H1 (cell line): ENCODE measurements around the gene FAM168B. TPM values are rescaled to one million over a fixed set of nuclear protein-coding genes. Genes with fewer than 3 reads are reported as not detected.

Experiments
- CTCF ChIA-PET: fragments of 300-600 bp; sonication (Branson Sonifier 250); formaldehyde crosslinking; loops from one replicate; lab custom pipeline; 2021; ENCODE audit not compliant: partially characterized antibody; lab: Charles Lee
- POLR2A ChIA-PET: fragments of 300-600 bp; sonication (Branson Sonifier 250); formaldehyde crosslinking; loops from one replicate; lab custom pipeline; 2021; ENCODE audit warnings: inconsistent platforms; ENCODE audit not compliant: partially characterized antibody; lab: Charles Lee
- DNase-seq, 2 experiments: peaks; one replicate each; pipeline versions ENCODE4 v3.0.0 to v3.0.0-alpha.2; 2010 to 2022; ENCODE audit warnings: low spot score in 2 of 2, low read depth in 1 of 2, mixed read lengths in 1 of 2
- FAIRE-seq: peaks from 2 replicates; lab custom pipeline; 2011; peaks lifted over from hg19 to GRCh38; lab: Jason Lieb, UNC
- H2AFZ ChIP-seq: 2 replicates; pipeline ENCODE4 v1.8.1; 2012; ENCODE audit warnings: low read length, inconsistent platforms
- H2AK5ac ChIP-seq: 2 replicates; pipeline ENCODE4 v1.6.1; 2013; ENCODE audit warnings: low read depth, low read length
- H2BK120ac ChIP-seq: replicated peaks from 2 replicates; pipeline ENCODE3; 2013; ENCODE audit warnings: low read depth, low read length, inconsistent platforms
- H2BK12ac ChIP-seq: 2 replicates; pipeline ENCODE4 v1.6.1; 2013; ENCODE audit warnings: low read depth, low read length
- H2BK15ac ChIP-seq: 2 replicates; pipeline ENCODE4 v1.6.1; 2013; ENCODE audit warnings: low read length
- H2BK20ac ChIP-seq: 2 replicates; pipeline ENCODE4 v1.6.1; 2013; ENCODE audit warnings: low read length
- H2BK5ac ChIP-seq: 2 replicates; pipeline ENCODE4 v1.6.1; 2013; ENCODE audit warnings: low read depth, low read length
- H3K14ac ChIP-seq: 2 replicates; pipeline ENCODE4 v1.6.1; 2013; ENCODE audit warnings: inconsistent platforms; ENCODE audit not compliant: insufficient read length
- H3K18ac ChIP-seq: 2 replicates; pipeline ENCODE4 v1.6.1; 2013; ENCODE audit warnings: low read length; ENCODE audit errors: extremely low read depth
- H3K23ac ChIP-seq: 2 replicates; pipeline ENCODE4 v1.6.1; 2013; ENCODE audit warnings: inconsistent platforms; ENCODE audit not compliant: insufficient read length
- H3K23me2 ChIP-seq: 2 replicates; pipeline ENCODE4 v1.6.1; 2013; ENCODE audit warnings: low read depth, low read length
- H3K27ac ChIP-seq: 2 replicates; pipeline ENCODE4 v1.6.1; 2011; ENCODE audit warnings: low read depth, low read length, inconsistent platforms
- H3K27me3 ChIP-seq, 4 experiments: replicated peaks in 1 of 4; 1 replicate in 1 of 4; 2 replicates in 3 of 4; pipeline versions ENCODE4 v1.6.1 to v1.8.1; 2011 to 2013; ENCODE audit warnings: low read length in 3 of 4, mild to moderate bottlenecking in 3 of 4, inconsistent platforms in 2 of 4, mixed read lengths in 2 of 4, moderate library complexity in 1 of 4; ENCODE audit not compliant: control insufficient read depth in 3 of 4, insufficient read depth in 3 of 4; ENCODE audit errors: extremely low read depth in 1 of 4
- H3K36me3 ChIP-seq, 4 experiments: 2 replicates each; pipeline versions ENCODE4 v1.6.1 to v1.8.1; 2011 to 2013; ENCODE audit warnings: mild to moderate bottlenecking in 4 of 4, low read length in 3 of 4, moderate library complexity in 2 of 4, control low read depth in 1 of 4, inconsistent platforms in 1 of 4; ENCODE audit not compliant: insufficient read depth in 4 of 4, control insufficient read depth in 2 of 4
- H3K4ac ChIP-seq: replicated peaks from 2 replicates; pipeline ENCODE3; 2013; ENCODE audit warnings: low read length, low read depth, mixed read lengths, inconsistent platforms; ENCODE audit not compliant: insufficient read length
- H3K4me1 ChIP-seq, 4 experiments: replicated peaks in 1 of 4; 1 replicate in 1 of 4; 2 replicates in 3 of 4; pipeline versions ENCODE4 v1.6.1 to v1.8.1; 2011 to 2013; ENCODE audit warnings: low read length in 3 of 4, inconsistent platforms in 2 of 4, mixed read lengths in 1 of 4; ENCODE audit not compliant: insufficient read depth in 4 of 4, control insufficient read depth in 3 of 4
- H3K4me2 ChIP-seq, 2 experiments: 2 replicates each; pipeline versions ENCODE4 v1.6.1 to v1.8.1; 2011 to 2013; ENCODE audit warnings: low read depth in 2 of 2, low read length in 2 of 2, control low read depth in 1 of 2, inconsistent platforms in 1 of 2, mild to moderate bottlenecking in 1 of 2; ENCODE audit not compliant: insufficient read depth in 1 of 2
- H3K4me3 ChIP-seq, 4 experiments: fragments of 200-600, 300-600 bp in 1 of 4; sonication (generic), shearing (Covaris generic), sonication (Bioruptor Twin) in 1 of 4; 2 replicates each; pipeline versions ENCODE4 v1.5.1 to v1.8.1; 2011 to 2016; ENCODE audit warnings: low read length in 4 of 4, low read depth in 3 of 4, control low read depth in 2 of 4, inconsistent platforms in 2 of 4, mild to moderate bottlenecking in 2 of 4, mixed read lengths in 1 of 4, moderate library complexity in 1 of 4; ENCODE audit not compliant: insufficient read depth in 2 of 4; ENCODE audit errors: extremely low read depth in 1 of 4
- H3K56ac ChIP-seq: replicated peaks from 2 replicates; pipeline ENCODE3; 2013; ENCODE audit warnings: low read depth, mild to moderate bottlenecking, mixed read lengths, low read length, inconsistent platforms; ENCODE audit not compliant: insufficient read length
- H3K79me1 ChIP-seq: 2 replicates; pipeline ENCODE4 v1.6.1; 2013; ENCODE audit warnings: low read depth, low read length, control low read depth
- H3K79me2 ChIP-seq, 2 experiments: 2 replicates each; pipeline versions ENCODE4 v1.6.1 to v1.8.1; 2012 to 2013; ENCODE audit warnings: low read length in 2 of 2, mild to moderate bottlenecking in 2 of 2, inconsistent platforms in 1 of 2; ENCODE audit not compliant: insufficient read depth in 2 of 2, control insufficient read depth in 1 of 2
- H3K9ac ChIP-seq, 4 experiments: replicated peaks in 1 of 4; 1 replicate in 1 of 4; 2 replicates in 3 of 4; pipeline versions ENCODE4 v1.6.1 to v1.8.1; 2011 to 2013; ENCODE audit warnings: low read depth in 3 of 4, low read length in 3 of 4, control low read depth in 2 of 4, mild to moderate bottlenecking in 2 of 4, moderate library complexity in 2 of 4, inconsistent platforms in 1 of 4; ENCODE audit errors: extremely low read depth in 1 of 4
- H3K9me3 ChIP-seq, 2 experiments: 2 replicates each; pipeline versions ENCODE4 v1.6.1 to v1.8.1; 2012 to 2013; ENCODE audit warnings: mild to moderate bottlenecking in 2 of 2, moderate library complexity in 2 of 2, control low read depth in 1 of 2, inconsistent platforms in 1 of 2, low read depth in 1 of 2, low read length in 1 of 2, mixed read lengths in 1 of 2; ENCODE audit not compliant: insufficient read depth in 2 of 2
- H4K20me1 ChIP-seq, 2 experiments: replicated peaks in 1 of 2; 2 replicates each; pipeline versions ENCODE3 to v1.8.1; 2011 to 2013; ENCODE audit warnings: inconsistent platforms in 2 of 2, low read length in 2 of 2, mild to moderate bottlenecking in 1 of 2; ENCODE audit not compliant: insufficient read depth in 2 of 2, control insufficient read depth in 1 of 2
- H4K5ac ChIP-seq: 2 replicates; pipeline ENCODE4 v1.6.1; 2013; ENCODE audit warnings: low read length, low read depth, mixed read lengths, inconsistent platforms; ENCODE audit not compliant: insufficient read length
- H4K8ac ChIP-seq: 2 replicates; pipeline ENCODE4 v1.8.0; 2013; ENCODE audit warnings: mild to moderate bottlenecking, moderate library complexity, low read length, inconsistent platforms; ENCODE audit not compliant: insufficient read depth; ENCODE audit errors: extremely low read depth
- H4K91ac ChIP-seq: replicated peaks from 2 replicates; pipeline ENCODE3; 2013; ENCODE audit warnings: low read length, mixed read lengths, inconsistent platforms; ENCODE audit not compliant: insufficient read length
- BCL11A ChIP-seq, 2 experiments: IDR thresholded peaks; one replicate each; pipeline ENCODE4 v1.6.1; 2011; ENCODE audit warnings: low read depth in 2 of 2, low read length in 2 of 2, mild to moderate bottlenecking in 2 of 2
- CREB1 ChIP-seq: IDR thresholded peaks from 2 replicates; pipeline ENCODE4 v1.6.1; 2012; ENCODE audit warnings: inconsistent platforms
- CTCF ChIP-seq, 3 experiments: IDR thresholded peaks; 1 replicate in 2 of 3; 2 replicates in 1 of 3; pipeline versions ENCODE4 v1.5.1 to v1.6.1; 2011; ENCODE audit warnings: low read length in 3 of 3, mild to moderate bottlenecking in 3 of 3, inconsistent platforms in 2 of 3, low read depth in 1 of 3, moderate library complexity in 1 of 3; ENCODE audit not compliant: insufficient read depth in 1 of 3; ENCODE audit errors: control extremely low read depth in 1 of 3
- MAX ChIP-seq: IDR thresholded peaks from 2 replicates; pipeline ENCODE4 v1.6.1; 2012; ENCODE audit warnings: inconsistent platforms
- RFX5 ChIP-seq: IDR thresholded peaks from 2 replicates; pipeline ENCODE4 v1.6.1; 2011; ENCODE audit warnings: low read depth, low read length, improper control_type of control experiment, borderline replicate concordance
- RXRA ChIP-seq: IDR thresholded peaks from 2 replicates; pipeline ENCODE4 v1.6.1; 2011; ENCODE audit warnings: low read depth, mild to moderate bottlenecking, low read length, moderate library complexity; ENCODE audit not compliant: insufficient read depth
- SP4 ChIP-seq: IDR thresholded peaks from 2 replicates; pipeline ENCODE4 v1.6.1; 2012; ENCODE audit warnings: low read length, inconsistent platforms
- TEAD4 ChIP-seq: IDR thresholded peaks from 2 replicates; pipeline ENCODE4 v1.6.1; 2012; ENCODE audit warnings: low read depth, low read length, inconsistent platforms, mixed read lengths
- polyA plus RNA-seq, 7 experiments: library from polyadenylated mRNA; depleted of rRNA in 3 of 7; stranded (reverse) in 5 of 7; unstranded in 2 of 7; fragments of >200 nt in 5 of 7; fragments of 200-250 nt in 2 of 7; gene quantifications; 1 replicate in 5 of 7; 2 replicates in 1 of 7; 4 replicates in 1 of 7; pipeline versions ENCODE4 v1.2.1 to v1.2.3, GENCODE V29; 2011 to 2013; ENCODE audit warnings: missing spikeins in 2 of 7, mixed read lengths in 2 of 7
- total RNA-seq: library from RNA; stranded (reverse); fragmentation: NEBNext Ultra II Directional; extraction: Animal tissue kit (Norgen Biotek cat#: 25700); gene quantifications from 2 replicates; pipeline ENCODE4 v1.2.1, GENCODE V29; 2021

The FAM168B gene
- total and polyA plus RNA-seq, 2 of the 8 experiments (the other 6 are each of a cell fraction or from before 2014, with no cell fraction given), result 61.9 to 123 TPM

- no peak overlapping the region for H2BK15ac ChIP-seq
- no peaks in the 10 kb centered on the region for H3K23me2 ChIP-seq
- H3K14ac ChIP-seq, result no peak overlapping the region
- no peak overlapping the region for H3K27ac ChIP-seq
- no peak overlapping the region for H2AFZ ChIP-seq
- no peak overlapping the region for H3K18ac ChIP-seq
- H3K9me3 ChIP-seq, result no peaks in the 10 kb centered on the region
- H3K27me3 ChIP-seq, result no peaks in the 10 kb centered on the region
- H2BK120ac ChIP-seq, result no peak overlapping the region
- ChIA-PET POLR2A (interaction anchor here (2.7 kb wide), 1 partner anchor 23 kb away, joined by 7 read pairs; the partner anchor contains the start of gene FAM168B), CTCF (no interaction called here)
- H3K4me1 ChIP-seq, result peaks cover 0 to 13% (median 5%) of the 10 kb centered on the region in 4 experiments; a peak in 2 of 7 replicates
- peaks cover 14% of the 10 kb centered on the region for H3K79me1 ChIP-seq
- no peak for FAIRE-seq
- H3K23ac ChIP-seq, result no peak overlapping the region
- H3K4me3 ChIP-seq, result no peak overlapping the region
- no peak overlapping the region for H4K8ac ChIP-seq
- H2BK12ac ChIP-seq, result no peak overlapping the region
- no peak overlapping the region for H2BK5ac ChIP-seq
- no peak overlapping the region for H3K4ac ChIP-seq
- DNase-seq, result no peak
- H2BK20ac ChIP-seq, result no peak overlapping the region
- peaks cover 6 to 7% of the 10 kb centered on the region in 2 experiments for H4K20me1 ChIP-seq
- H3K79me2 ChIP-seq, result peaks cover 15 to 92% of the 10 kb centered on the region in 2 experiments
- no peak overlapping the region for H4K91ac ChIP-seq
- H3K56ac ChIP-seq, result no peak overlapping the region
- no peak overlapping the region for H4K5ac ChIP-seq
- no peak overlapping the region for H3K4me2 ChIP-seq
- H2AK5ac ChIP-seq, result no peak overlapping the region
- no peaks in the 10 kb centered on the region; a peak in 1 of 8 replicates for H3K36me3 ChIP-seq
- H3K9ac ChIP-seq, result no peak overlapping the region
- no peak for TF ChIP-seq CREB1
- no peak for TF ChIP-seq SP4
- TF ChIP-seq MAX, result no peak
- TF ChIP-seq RFX5, result no peak
- no peak for TF ChIP-seq CTCF (IDR thresholded peaks at IDR 0.05; ENCODE audit: control extremely low read depth in 1 of 3, insufficient read depth in 1 of 3, low read depth in 1 of 3, low read length in 3 of 3)
- no peak for TF ChIP-seq BCL11A (IDR thresholded peaks at IDR 0.05; ENCODE audit: low read depth in 2 of 2, low read length in 2 of 2)
- TF ChIP-seq TEAD4, result no peak
- TF ChIP-seq RXRA, result no peak
Measured at GRCh38 chr2:131115752-131116151, 22.5 kb upstream of the FAM168B start.
